ENCODE results near the gene LEPROT.

DNA sequence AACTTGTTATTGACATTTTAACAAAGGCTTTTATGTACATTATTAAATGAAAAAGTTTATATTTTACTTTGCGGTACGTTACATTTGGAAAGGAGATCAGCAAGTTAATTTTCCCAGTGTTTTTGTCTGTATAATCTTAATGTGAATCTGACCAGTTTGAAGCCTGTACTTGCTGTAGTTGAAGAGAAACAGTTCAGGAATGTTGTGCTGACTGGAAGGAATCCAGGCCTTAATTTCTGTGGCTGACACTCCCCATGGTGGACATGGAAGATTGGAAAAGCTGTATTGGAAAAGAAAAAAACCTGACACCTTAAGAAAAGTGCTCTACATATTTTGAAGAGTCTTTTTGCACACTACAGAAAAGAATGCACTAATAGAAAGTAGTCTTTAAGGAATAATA lies 15.5 kb downstream of the LEPROT start:
- TF ChIP-seq CTCF (tag by site-specific recombination; IDR thresholded peaks at IDR 0.05), result no peak
- no peak for TF ChIP-seq ZNF747 (tag by site-specific recombination; IDR thresholded peaks at IDR 0.05)
- TF ChIP-seq ZNF830 (tag by site-specific recombination; IDR thresholded peaks at IDR 0.05; ENCODE audit: low read depth), result no peak
- TF ChIP-seq SP2 (tag by site-specific recombination; IDR thresholded peaks at IDR 0.05), result no peak
- no peak for TF ChIP-seq KLF7 (tag by site-specific recombination; IDR thresholded peaks at IDR 0.05; ENCODE audit: borderline replicate concordance)
- no peak for TF ChIP-seq ZNF776 (tag by site-specific recombination; IDR thresholded peaks at IDR 0.05; ENCODE audit: borderline replicate concordance)
- no peak for TF ChIP-seq ZNF24 (tag by site-specific recombination; IDR thresholded peaks at IDR 0.05)
- no peak for TF ChIP-seq ZNF473 (tag by site-specific recombination; IDR thresholded peaks at IDR 0.05)
- TF ChIP-seq ZBTB17 (tag by site-specific recombination; IDR thresholded peaks at IDR 0.05), result no peak
- TF ChIP-seq ZNF660 (tag by site-specific recombination; IDR thresholded peaks at IDR 0.05), result no peak

Data from HEK293 (cell line).